ENCODE data around the gene SFR1.
A peak's percentile ranks its signal among the peaks of the same experiment; 100 is the strongest.

SFR1 gene

DNA sequence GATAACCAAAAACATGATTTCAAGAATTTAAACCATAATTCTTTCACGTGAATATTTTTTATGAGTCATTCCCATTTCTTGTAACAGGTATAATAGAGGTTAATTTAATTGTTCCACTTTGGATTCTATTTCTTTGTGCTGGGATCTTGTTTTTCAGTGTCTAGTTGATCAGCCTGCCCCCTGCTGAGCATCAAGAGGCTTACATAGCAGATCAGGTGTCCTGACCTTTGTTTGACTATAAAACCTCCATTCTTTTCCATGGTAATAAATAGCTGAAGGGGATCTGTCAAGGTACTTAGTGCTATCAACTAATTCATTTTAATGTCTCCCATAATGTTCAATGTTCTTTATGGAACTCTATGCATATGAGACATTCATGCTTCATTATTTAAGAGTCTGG, 41.2 kb upstream of the SFR1 start:
- DNase-seq (ENCODE audit: low read depth): peak; percentile 62
- TF ChIP-seq, protein P1, sequence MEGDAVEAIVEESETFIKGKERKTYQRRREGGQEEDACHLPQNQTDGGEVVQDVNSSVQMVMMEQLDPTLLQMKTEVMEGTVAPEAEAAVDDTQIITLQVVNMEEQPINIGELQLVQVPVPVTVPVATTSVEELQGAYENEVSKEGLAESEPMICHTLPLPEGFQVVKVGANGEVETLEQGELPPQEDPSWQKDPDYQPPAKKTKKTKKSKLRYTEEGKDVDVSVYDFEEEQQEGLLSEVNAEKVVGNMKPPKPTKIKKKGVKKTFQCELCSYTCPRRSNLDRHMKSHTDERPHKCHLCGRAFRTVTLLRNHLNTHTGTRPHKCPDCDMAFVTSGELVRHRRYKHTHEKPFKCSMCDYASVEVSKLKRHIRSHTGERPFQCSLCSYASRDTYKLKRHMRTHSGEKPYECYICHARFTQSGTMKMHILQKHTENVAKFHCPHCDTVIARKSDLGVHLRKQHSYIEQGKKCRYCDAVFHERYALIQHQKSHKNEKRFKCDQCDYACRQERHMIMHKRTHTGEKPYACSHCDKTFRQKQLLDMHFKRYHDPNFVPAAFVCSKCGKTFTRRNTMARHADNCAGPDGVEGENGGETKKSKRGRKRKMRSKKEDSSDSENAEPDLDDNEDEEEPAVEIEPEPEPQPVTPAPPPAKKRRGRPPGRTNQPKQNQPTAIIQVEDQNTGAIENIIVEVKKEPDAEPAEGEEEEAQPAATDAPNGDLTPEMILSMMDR (IDR thresholded peaks at IDR 0.05; ENCODE audit: insufficient read depth, low read depth, low read length, missing control alignments): peak; percentile 70
- H3K4me3 ChIP-seq (ENCODE audit: low read length): no peak overlapping the region

DNA sequence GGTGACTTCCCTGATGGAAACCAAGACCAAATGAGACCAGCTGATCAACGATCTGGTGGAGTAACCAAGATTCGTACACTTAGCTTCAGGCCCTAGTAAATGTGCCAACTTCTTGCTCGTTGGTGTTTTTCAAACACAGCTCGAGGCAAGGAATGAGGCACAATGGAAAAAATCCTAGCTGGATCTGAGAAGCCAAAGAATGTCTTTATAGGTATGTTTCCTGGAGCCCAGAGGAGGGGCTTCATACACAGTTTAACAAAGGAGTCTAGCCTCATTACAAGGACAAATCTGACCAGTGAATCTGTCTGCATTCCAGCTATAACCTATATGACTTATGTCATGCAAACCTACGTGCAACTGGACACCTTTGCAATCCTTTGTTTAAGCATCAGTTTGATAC, 40.0 kb upstream of the SFR1 start:
- TF ChIP-seq, protein P1 (IDR thresholded peaks at IDR 0.05; ENCODE audit: insufficient read depth, low read depth, low read length, missing control alignments): no peak
- DNase-seq (ENCODE audit: low read depth): peak; percentile 23
- H3K4me3 ChIP-seq (ENCODE audit: low read length): peak overlapping the region; percentile 83

DNA sequence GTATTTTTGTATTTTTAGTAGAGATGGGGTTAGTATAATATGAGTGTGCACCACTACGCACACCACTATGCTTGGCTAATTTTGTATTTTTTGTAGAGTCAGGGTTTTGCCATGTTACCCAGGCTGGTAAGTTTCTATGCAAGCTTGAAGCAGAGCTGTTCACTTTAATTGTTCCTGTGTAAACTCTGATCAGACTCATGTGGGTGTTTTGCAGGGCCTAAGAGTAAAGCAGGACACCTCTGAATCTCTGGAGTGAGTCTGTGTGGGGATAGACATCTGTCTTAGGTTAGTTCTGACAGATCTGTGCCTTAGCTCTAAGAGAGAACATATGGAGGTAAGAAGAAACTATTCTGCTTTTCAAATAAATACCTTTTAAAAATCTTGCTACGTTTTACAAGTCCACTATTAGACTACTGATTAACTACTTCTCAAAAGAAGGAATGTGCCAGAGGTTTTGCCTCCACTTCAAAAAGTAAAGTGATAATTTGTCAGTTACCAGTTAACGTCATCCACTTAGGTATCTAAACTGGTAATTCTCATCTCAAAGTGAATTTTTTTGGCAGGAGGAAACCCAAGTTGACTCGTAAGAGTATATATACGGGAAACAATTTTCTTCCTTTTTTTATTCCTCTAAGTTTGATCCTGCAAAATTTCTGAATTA, 37.4 kb upstream of the SFR1 start:
- no peak for DNase-seq (ENCODE audit: low read depth)
- H3K4me3 ChIP-seq (ENCODE audit: low read length): peak overlapping the region; percentile 83
- TF ChIP-seq, protein P1 (IDR thresholded peaks at IDR 0.05; ENCODE audit: insufficient read depth, low read depth, low read length, missing control alignments): no peak

DNA sequence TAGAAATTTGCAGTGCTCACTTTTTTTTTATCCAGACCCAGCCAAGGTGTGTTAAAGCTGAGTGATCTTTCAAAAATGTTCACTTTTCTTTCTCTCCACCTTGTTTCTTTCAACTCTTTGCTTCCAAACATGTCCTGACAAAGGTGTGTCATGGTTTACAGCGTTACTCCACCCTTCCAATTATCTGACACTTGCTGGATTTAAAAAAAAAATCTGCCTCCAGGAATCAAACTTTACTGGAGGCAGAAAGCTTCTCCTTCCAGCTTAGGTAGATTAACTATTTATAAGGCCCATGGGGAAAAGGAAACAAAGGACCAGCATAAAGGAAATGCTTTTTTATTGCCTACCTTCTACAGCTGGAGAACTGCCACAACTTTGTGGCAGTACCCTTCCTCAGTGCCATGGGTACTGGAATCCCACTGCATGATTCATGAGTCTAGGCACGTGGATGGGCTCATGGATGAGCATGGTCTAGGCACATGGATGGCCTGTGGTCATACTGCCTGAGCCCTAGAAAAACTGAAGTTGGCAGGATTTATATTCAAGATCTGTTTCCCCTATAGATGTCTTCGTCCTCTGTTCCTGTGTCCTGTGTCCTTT, 36.1 kb upstream of the SFR1 start, which contains the start of gene COL17A1:
Gene COL17A1 (minus strand): TSS at position 80 of the 600 bp plus-strand sequence. CDS start 5,207 bp downstream, outside the sequence.
- TF ChIP-seq, protein P1 (IDR thresholded peaks at IDR 0.05; ENCODE audit: insufficient read depth, low read depth, low read length, missing control alignments): no peak
- peak within 1 kb of the TSS; percentile 83 for H3K4me3 ChIP-seq (ENCODE audit: low read length)
- peak; percentile 84 for DNase-seq (ENCODE audit: low read depth)

DNA sequence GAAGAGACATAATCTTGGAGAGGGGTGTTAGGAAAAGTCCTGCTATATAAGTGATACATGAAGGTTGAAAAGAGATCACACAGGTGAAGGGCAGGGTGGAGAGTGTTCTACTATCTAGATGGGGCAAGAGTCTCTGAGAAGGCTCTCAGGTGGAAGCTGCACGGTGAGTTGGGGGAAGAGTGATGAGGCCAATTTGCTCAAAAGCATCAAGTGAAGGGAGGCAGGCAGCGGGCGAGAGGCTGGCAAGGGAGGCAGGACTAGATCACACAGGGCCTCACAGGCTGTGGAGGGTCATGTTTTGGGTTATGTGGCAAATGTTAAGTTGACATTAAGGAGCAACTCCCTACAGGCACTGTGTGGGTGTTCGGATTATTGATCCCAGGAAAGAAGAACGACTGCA, 33.7 kb upstream of the SFR1 start:
- no peak overlapping the region for H3K4me3 ChIP-seq (ENCODE audit: low read length)
- DNase-seq (ENCODE audit: low read depth): no peak
- TF ChIP-seq, protein P1 (IDR thresholded peaks at IDR 0.05; ENCODE audit: insufficient read depth, low read depth, low read length, missing control alignments): no peak

DNA sequence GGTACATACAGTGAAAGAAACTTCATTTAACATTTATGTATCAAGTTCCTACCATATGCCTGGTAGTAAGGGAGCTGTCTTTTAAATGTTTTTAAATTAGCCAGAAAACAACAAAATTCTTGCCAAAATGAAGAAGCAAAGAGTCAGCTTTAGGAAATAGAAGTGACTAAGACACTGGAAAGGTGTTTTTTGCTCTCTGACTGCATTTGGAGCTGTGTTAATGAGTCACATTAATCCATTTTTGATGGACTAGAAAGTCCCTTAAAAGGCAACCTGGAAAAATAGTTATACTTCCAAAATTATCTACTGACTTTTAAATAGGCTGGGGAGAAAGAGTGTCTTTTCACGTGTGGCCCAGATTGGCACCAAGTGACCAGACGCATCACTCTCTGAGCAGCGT, 32.4 kb upstream of the SFR1 start:
- no peak overlapping the region for H3K4me3 ChIP-seq (ENCODE audit: low read length)
- TF ChIP-seq, protein P1 (IDR thresholded peaks at IDR 0.05; ENCODE audit: insufficient read depth, low read depth, low read length, missing control alignments): no peak
- DNase-seq (ENCODE audit: low read depth): peak; percentile 50

Measured in epithelial cell of esophagus (primary cell).